D721Med (cell line): Measurements from ENCODE around the gene CMBL.

Source experiments
- DNase-seq: peaks from one replicate; pipeline ENCODE4 v3.0.0; 2011; ENCODE audit warnings: low spot score; ENCODE audit not compliant: insufficient read length
- FAIRE-seq: peaks from 2 replicates; lab custom pipeline; 2011; peaks lifted over from hg19 to GRCh38; lab: Jason Lieb, UNC
- TF ChIP-seq, protein P1 (sequence below): IDR thresholded peaks from 2 replicates; pipeline ENCODE4 v1.5.1; 2012; ENCODE audit warnings: mild to moderate bottlenecking, control low read depth; ENCODE audit not compliant: insufficient read depth; ENCODE audit errors: missing control alignments

CMBL gene

GRCh38 chr5:10297646-10298204 lies 10.0 kb downstream of the CMBL start:
- DNase-seq, result no peak
- TF ChIP-seq, protein P1, sequence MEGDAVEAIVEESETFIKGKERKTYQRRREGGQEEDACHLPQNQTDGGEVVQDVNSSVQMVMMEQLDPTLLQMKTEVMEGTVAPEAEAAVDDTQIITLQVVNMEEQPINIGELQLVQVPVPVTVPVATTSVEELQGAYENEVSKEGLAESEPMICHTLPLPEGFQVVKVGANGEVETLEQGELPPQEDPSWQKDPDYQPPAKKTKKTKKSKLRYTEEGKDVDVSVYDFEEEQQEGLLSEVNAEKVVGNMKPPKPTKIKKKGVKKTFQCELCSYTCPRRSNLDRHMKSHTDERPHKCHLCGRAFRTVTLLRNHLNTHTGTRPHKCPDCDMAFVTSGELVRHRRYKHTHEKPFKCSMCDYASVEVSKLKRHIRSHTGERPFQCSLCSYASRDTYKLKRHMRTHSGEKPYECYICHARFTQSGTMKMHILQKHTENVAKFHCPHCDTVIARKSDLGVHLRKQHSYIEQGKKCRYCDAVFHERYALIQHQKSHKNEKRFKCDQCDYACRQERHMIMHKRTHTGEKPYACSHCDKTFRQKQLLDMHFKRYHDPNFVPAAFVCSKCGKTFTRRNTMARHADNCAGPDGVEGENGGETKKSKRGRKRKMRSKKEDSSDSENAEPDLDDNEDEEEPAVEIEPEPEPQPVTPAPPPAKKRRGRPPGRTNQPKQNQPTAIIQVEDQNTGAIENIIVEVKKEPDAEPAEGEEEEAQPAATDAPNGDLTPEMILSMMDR, result no peak
- FAIRE-seq, result no peak

DNA sequence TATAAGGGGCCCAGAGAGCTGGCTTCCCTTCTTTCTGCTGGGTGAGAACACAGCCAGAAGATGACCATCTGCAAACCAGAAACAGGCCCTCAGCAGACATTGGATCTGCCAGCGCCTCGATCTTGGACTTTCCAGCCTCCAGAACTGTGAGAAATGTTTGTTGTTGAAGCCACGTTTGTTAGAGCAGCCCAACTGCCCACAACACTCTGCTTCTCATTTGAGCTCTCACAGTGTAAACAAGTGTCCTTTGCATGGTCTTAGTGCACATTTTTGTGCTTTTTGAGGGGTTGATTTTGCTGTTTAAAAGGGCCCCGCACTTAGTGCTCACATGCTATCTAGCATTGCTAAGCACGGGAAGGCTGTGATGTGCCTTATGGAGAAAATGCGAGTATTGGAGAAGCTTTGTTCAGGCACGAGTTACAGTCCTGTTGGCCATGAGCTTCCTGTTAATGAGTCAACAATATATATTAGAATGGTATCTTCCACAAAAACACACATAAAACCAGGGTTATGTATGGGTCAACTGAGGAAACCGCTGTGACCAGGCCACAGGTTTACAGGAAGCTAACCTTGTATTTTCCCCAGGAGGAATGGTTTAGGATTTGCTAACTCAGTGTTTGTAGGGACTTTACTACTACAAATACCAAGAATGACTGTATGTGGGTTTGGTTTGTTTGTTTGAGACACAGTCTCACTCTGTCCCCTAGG lies 11.9 kb downstream of the CMBL start:
- TF ChIP-seq, protein P1, result no peak
- no peak for DNase-seq
- no peak for FAIRE-seq

DNA sequence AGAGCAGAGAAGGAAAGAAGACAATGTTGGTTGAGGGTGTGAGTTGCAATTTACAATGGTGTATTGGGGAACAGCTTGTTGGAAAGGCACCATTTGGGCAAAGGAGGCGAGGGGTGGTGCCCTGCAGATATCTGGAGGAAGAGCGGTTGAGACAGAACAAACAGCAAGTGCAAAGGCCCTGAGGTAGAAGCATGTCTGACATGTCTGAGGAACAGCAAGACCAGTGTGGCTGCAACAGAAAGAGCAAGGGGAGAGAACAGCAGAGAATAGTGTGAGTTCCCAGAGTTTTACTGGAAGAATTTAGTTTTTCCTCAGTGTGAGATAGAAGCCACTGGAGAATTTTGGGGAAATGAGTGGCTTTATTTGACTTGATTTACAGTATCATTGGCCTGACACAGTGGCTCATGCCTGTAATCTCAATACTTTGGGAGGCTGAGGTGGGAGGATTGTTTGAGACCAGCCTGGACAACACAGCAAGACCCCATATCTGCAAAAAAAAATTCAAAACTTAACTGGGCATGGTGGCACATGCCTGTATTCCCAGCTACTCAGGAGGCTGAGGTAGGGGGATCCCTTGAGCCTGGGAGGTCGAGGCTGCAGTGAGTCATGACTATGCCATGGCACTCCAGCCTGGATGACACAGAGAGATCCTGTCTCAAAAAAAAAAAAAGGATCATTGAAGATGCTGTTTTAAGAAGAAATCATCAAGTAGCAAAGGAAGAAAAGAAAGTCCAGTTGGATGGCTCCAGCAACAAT lies 13.6 kb downstream of the CMBL start:
- TF ChIP-seq, protein P1, result no peak
- no peak for DNase-seq
- FAIRE-seq, result no peak

- DNase-seq (no peak), FAIRE-seq (no peak)
- TF ChIP-seq, protein P1, result no peak
Measured at GRCh38 chr5:10291692-10292339, 15.9 kb downstream of the CMBL start.

GRCh38 chr5:10290438-10290837 lies 17.3 kb downstream of the CMBL start:
- TF ChIP-seq, protein P1, result no peak
- DNase-seq, result no peak
- FAIRE-seq, result no peak

DNA sequence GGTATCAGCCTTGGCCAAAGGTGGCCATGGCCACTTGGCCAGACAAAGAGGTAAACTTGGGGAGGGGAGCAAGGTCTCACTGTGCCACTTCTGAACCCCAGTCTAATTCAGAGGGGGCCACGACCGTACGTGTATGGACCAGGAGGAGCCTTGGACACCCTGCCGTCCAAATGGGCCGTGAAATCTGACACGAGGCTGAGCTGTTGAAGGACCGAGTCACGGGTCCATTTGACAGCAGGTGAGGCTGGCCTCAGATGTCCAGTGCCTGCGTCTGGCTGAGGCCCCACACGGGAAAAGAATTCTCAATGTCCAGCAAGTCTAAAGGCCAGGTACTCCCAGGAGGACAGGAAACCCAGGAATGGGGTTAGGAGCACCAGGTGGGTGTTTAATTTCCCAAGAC lies 17.7 kb downstream of the CMBL start:
- TF ChIP-seq, protein P1, result no peak
- no peak for DNase-seq
- no peak for FAIRE-seq
